Measurements from ENCODE around the gene RAC2.
"Not testable (repeated sequence)": the region's sequence is repeated elsewhere in the genome, so short reads cannot be mapped to it uniquely, and the experiment has no call there.

Gene RAC2

GRCh38 chr22:37254209-37254866 is 10.3 kb upstream of the RAC2 start:
- no peak for DNase-seq

GRCh38 chr22:37253126-37253660 is 9.1 kb upstream of the RAC2 start:
- DNase-seq, result no peak

- DNase-seq, result not testable (repeated sequence)
Observed at GRCh38 chr22:37251836-37252235, 7.8 kb upstream of the RAC2 start.

GRCh38 chr22:37249986-37250385 is 5.9 kb upstream of the RAC2 start:
- DNase-seq, result no peak

GRCh38 chr22:37248251-37248650 is 4.2 kb upstream of the RAC2 start:
- DNase-seq, result no peak

GRCh38 chr22:37245740-37246139 is 1.7 kb upstream of the RAC2 start:
- no peak for DNase-seq

- DNase-seq, result no peak
Observed at GRCh38 chr22:37244922-37245722, 1.1 kb upstream of the RAC2 start.

GRCh38 chr22:37243402-37244113 is 511 bp downstream of the RAC2 start:
- no peak for DNase-seq

GRCh38 chr22:37242395-37242918 is 1.6 kb downstream of the RAC2 start:
- DNase-seq, result no peak

- no peak for DNase-seq
Observed at GRCh38 chr22:37241351-37242142, 2.5 kb downstream of the RAC2 start.

- no peak for DNase-seq
Observed at GRCh38 chr22:37240941-37241320, 3.1 kb downstream of the RAC2 start.

GRCh38 chr22:37240240-37240940 is 3.7 kb downstream of the RAC2 start:
- no peak for DNase-seq

GRCh38 chr22:37239336-37240239 is 4.5 kb downstream of the RAC2 start:
- DNase-seq, result no peak

- DNase-seq, result no peak
Observed at GRCh38 chr22:37237371-37238268, 6.4 kb downstream of the RAC2 start.

GRCh38 chr22:37235897-37236607 is 8.0 kb downstream of the RAC2 start:
- DNase-seq, result no peak

GRCh38 chr22:37234736-37235711 is 9.0 kb downstream of the RAC2 start:
- no peak for DNase-seq

- no peak for DNase-seq
Observed at GRCh38 chr22:37233751-37234631, 10.1 kb downstream of the RAC2 start.

Measured in NCI-H2029 (cell line).